ENCODE results near the gene DDI1.

DDI1 gene

DNA sequence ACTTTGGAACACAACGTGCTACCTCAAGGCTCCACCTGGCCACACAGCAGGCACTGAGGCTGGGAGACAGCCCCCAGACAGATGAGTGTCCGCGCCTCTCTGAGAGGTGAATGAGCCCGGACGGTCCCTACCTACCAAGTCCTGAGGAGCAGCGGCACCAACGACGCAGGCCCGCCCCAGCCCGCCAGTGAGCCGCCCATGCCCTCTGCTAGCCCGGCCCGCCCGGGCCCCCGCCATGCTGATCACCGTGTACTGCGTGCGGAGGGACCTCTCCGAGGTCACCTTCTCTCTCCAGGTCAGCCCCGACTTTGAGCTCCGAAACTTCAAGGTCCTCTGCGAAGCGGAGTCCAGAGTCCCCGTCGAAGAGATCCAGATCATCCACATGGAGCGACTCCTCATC is at the start of gene DDI1:
DDI1 (plus strand) TSS at position 53 of the 400 bp plus-strand sequence; CDS start at position 236, 183 bp downstream.
- no peak for DNase-seq

DNA sequence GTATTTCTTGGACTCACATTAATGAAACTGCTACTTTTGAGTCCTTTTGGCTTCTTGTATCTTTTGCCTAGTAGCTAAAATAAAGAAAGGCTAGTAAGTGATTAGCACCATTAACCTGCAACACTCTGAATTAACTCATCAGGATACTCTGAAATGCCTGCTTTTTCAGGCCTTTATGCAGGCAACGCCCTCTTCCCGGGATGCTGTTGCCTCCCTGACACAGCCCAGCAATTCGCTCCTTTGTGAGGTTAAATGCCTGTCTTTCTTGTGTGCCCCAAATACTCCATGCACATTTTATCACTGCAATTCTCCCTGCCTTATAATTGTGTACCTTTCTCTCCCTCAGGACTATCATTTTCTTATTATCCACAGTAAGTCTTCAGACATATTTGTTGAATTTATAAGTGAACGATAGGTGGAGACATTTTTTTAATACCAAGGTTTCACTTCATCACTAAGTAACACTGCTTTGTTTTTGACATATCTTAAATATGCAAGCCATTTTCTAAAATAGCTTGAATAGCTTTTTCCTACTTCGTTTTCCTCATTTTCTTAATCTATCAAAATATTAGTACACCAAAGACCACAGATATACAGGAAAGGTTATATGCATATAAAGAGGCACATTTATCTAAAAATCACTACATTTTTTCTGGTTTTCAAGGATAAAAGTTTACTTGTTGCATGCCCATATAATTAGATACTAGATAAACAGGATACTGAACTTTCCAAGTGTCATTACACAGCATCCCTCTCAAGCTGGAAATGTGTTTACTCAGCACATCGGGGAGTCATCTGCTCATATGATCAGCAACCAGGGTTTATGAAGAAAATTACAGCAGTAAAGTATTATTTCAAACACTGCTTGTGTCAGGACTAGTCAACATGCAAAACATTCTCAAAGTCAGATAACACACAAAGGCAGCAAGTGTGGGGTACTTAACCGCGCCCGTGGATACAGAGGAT is 48.5 kb upstream of the DDI1 start:
- DNase-seq, result peak; percentile 74

DNA sequence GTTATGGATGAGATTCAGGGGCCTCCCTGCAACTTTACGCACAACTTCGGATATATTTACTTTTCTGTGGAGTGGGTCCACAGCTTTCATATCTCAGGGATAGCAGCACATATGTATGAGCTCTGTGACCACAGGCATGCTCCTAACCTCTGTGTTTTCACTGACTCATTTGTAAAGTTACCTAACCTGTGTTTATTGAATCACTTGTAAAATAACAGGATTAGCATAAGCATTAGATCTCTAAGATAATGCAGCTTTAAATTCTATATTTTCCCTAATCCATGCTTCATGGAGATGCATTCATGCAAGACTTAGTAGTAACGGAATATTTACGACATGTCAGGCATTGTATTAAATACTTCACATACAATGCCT is 47.9 kb upstream of the DDI1 start:
- DNase-seq, result no peak

DNA sequence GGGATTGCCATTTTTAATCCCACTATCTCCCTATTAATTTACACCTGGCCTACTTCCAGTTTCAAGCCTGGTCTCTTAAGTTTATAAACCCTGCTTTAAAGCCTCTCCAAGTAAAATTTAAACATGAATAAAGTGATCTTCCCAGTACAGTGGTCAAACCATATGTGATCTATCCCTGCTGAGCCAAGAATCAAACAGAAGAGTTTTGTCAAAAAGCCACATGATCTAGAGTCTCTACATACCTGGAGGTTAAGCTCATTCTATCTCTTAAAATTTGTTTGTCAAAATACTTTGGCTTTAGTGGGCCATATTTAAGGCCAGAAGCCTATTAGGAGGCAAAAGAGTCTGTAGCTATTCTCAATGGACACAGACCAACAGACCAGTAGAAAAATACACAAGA is 42.9 kb upstream of the DDI1 start:
- DNase-seq, result no peak

DNA sequence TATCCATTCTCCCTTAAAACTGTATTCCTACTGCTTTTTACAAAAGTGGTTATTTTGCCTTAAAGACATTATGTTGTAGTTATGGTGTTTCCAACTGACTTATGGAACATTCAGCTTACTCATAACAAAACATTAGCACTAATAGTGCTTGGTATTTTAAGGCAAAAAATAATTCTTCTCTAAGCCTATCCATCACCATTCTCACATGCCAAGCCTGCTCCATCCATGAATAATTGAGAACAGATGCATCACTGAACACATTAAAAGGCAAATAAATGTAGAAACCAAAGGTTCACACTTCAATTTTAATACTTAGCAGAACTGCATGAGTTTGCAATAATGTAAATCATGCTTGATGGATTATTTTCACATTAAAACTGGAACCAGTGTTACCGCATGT is 42.3 kb upstream of the DDI1 start:
- DNase-seq, result no peak

DNA sequence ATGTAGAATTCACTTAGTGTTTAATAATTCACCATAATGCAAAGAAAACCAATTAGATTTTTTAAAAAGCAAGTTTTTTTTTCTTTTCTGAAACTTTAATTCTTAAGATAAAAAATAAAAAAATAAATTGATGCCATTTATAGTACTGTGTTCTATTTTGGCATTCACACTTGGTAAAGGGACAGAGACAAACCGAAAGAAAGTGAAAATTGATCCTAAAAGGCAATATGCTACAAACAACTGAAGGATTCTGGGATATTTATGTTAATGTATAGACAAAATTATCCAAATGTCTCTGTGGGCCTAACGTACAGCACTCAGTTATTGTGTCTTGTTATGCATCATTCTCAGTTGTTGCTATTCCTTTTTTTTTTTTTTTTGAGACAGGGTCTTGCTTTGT is 41.9 kb upstream of the DDI1 start:
- no peak for DNase-seq

DNA sequence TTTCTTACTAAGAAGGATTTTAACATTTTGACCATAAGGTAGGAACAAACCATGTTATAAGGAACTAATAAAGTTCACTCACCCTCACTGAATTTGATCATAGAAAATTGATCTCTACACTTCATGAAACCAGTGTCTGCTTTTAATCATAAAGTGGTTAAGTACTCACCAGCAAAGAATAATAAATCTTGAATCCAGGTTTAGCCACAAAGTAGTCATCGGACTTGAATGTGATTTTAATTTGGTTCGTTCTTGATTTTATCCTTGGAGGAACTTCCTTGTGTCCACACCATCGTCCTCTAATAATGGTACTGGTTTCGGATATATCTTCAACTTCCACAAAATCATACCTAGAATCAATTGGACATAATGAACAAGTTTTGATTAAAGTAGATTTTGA is 40.5 kb upstream of the DDI1 start:
- no peak for DNase-seq

DNA sequence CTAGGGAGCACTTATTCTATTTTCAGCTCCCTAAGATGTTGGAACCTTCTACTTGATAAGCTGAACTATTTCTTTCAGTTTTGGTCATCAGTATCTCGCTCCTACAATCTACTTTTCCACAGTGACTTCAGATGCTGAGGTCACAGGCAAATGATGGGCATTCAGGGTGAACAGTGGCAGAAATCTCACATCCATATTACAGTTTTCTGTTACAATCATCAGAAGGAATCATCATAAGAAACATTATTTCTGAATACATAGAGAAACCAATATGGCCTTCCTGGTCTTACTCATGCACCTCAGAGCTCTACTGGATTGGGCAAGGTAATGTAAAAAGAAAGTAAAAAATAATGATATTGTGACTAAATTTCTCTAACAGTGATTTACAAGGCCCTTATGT is 39.4 kb upstream of the DDI1 start:
- DNase-seq, result no peak

DNA sequence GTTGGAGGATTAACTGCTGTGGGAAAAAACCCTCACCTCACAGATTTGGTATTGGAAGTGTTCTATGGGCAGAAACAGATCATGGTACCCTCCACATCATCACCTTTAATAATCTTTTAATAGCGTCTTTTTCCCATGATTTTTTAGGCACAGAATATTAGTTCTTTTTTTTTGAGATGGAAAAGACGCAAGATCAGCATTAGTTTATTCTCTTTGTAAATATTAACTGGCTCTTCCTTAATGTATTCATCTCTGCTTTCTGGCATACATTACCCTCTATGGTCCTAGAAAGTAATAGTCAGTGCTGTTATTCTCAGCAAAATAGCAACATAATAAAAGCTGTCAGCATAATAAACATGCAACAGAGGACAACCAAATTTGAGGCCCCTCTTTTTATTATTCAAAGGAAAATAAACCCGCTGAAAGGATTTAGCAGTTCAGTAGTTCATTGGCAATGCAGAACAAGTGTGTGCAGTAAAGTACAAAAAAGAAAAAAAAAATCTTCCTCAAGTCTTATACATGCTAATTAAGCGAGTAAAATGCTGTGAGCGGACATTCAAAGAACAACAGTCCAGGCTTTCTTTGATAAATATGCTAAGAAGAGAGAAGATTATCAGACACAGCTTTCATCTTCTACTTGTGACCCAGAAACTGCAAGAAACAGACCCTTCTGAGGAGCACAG is 37.5 kb upstream of the DDI1 start:
- DNase-seq, result no peak

DNA sequence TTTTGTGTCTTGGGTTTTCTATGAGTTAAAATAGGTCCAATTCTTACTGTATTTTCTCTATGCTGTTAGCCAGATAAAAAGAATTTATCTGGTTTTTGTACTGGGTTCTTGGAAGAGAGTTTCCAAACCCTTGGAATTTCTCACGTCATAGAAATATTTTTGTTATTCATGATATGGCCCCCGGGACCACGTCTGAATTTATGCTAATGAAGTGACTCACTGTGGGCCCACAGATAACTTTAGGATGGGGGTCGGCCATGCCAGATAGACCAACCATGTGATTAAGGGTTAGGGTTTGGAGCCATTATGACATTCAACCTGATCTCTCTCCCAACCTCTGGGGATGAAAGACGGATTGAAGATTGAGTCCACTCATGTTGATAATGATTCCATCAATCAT is 35.6 kb upstream of the DDI1 start:
- DNase-seq, result no peak

DNA sequence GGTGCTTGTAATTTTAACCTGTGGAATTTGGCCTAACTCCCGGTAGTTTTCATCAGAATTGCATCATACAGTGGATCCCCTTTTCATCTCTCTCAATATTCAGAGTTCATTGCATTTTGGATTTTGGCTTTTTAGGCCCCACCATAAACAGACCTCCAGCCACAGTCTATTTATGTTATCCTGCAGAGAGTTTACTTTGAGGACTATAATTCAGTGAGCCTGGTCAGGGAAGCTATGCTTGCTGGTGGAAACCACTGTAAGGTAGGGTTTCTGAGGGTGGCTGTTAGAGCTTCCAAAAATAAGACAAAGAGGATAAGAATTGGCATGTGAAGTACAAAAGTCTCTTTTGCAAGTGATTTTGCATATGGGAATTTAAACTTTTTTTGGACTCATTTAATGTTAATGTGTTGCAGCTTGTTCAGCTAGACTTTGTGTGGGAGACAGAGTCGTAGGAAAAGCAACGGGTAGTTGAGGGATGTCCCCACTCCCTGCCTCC is 34.8 kb upstream of the DDI1 start:
- DNase-seq, result no peak

DNA sequence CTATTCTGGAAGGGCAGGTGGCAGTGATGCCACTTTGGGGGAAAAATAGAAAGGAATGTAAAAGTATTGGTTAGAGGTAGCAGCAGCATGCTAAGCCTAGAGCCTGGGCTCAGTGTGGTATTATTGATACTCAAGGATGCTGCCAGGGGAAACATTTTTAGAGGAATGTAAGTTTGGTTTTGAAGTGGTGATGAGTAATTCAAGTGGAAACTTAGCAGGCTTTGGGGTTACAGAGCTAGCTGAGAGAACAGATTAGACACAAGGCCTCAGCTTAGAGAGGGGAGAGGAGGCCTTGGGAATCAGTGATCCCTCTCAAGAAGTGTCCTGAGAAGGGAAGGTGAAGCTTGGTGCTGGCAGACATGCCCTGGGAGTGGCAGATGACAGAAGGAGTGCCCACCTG is 32.9 kb upstream of the DDI1 start:
- no peak for DNase-seq

DNA sequence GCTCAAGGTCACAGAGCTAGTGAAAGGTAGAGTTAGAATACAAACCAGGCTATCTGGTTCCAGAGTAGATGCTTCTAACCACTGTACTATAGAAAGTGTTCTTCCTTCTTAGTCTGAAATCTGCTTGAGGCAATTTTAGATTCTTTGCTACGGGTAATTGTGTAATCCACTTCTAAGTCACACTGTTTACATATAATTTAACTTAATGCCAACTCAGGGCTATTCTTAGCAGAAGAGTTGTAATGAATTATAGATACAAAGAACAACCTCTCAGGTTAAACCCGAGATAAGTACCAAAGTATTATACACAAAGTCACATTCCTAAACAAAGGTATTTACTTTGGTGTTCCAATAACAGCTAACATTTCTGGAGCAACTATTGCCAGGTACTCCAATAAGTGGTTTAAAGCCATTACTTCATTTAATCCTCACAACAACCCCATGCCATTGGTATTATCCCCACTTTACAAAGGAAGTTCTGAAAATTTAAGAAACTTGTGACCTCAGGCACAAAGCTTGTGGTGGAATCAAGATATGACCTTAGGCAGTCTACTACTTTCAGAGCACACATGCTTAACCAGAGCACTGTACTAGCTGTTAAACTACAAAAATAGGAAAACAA is 31.1 kb upstream of the DDI1 start:
- no peak for DNase-seq

DNA sequence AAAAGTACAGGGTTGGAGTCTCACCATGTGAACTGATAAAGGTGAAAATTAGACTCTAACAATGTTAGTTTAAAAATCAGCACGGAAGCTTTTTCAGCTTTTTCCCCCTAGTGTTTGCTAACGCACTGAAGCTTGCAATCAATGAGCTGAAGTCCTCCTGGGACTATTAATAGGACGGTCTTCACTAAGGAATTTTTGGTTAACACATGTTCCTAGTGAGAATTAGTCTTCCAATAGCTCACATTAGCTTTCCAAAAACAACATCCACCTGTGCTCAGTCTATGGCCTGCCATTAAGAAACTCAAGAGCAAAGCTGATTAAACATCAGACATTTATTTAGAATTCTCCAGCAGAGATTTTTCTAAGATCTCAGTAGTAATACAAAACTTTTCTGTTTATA is 26.7 kb upstream of the DDI1 start:
- DNase-seq, result no peak

DNA sequence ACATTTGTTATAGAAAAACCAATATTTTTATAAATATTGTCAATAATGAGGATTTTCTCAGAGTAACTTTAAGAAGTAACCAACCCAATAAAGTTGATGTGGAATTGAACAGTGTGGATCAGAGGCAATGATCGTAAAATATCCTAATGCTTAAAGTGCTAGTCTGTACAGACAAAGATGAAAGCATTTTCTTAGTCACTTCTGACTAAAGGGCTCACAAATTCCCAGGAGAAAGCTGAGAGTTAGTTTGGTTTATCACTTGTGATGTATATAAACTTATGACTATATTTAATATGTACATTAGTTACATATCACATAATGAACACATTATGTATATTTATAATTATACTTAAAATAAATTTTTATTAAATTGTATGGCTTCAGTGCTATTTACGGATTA is 25.4 kb upstream of the DDI1 start:
- no peak for DNase-seq

DNA sequence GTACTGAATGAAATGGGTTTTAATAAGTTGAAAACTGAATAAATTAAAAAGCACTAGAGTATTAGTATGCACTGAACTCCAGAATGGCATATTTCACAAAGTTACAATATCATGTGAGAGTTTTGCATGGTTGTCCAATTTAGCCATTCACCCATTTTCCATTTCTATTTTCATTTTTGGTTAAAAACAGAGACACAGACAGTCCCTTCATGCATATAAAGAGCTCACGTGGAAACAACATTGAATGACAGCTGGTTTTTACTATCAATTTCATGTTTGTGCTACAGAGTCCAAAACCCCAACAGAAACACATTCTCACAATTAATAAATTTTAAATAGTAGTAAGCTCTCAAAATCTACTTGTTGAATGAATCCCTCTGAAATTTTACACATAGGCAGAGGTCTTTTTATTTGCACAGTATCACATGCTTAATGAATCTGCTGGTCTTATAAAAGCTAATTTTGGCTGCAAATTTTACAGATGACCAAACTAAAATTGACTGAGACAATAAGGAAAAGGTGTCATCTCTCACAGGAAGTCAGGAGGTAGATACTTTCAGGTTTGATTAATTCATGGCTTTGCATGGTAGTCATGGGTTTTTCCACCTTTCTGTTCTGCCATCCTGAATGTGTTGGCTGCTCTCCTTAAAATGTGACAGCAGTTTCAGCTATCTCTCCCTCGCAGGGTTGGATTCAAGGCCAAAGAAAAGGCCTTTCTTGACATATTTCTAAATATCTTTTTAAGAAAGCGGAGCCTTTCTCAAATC is 20.6 kb upstream of the DDI1 start:
- DNase-seq, result no peak

DNA sequence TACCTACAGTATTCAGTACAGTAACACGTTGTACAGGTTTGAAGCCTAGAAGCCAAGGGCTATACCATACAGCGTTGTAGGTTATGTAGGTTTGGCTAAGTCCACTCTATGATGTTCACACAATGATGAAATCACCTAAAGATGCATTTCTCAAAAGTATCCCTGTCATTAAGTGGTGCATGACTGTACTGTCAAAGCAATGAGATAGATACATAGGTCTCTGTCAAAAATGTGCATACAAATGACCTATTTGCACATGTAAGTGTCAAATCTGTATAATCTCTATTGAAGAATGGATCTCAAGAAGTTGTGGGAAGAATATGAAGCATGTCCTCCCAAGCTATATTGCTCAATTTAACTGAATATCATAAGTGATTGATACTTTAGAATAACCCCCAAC is 11.9 kb upstream of the DDI1 start:
- no peak for DNase-seq

DNA sequence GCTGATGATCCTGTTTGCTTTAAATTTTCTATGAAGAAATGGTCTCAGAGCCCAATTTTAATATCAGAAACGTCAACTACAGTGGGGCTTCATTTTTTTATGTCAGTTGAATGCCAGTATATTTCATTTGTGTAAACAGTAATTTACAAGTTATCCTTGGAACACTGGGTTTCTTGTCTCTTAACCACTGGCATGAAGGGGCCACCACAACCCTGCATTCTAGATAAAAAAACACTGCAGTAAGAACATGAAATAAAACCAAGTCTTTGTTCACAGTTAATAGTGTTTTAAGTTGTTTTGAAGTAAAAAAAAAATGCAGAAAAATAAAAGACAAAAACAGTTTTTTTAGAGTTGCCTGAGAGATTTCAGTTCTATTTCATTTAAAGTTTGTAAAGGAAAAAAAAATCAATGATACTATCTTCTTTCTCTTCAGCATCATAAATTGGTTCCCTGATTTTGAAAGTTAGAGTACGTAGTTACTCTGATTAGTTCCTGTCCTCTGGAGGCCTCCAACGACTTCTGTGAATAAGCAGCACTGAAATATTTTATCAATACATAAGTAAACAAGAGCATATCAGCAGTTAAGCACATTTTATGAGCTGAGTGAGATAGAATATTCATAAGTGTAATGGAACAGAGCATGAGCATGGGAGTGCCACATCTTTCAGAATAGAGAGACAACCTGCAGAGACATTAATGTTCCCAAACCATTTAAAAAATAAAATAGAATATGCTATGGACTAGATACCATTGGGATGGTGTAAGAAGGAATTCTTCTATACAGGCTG is 7.8 kb upstream of the DDI1 start:
- no peak for DNase-seq

DNA sequence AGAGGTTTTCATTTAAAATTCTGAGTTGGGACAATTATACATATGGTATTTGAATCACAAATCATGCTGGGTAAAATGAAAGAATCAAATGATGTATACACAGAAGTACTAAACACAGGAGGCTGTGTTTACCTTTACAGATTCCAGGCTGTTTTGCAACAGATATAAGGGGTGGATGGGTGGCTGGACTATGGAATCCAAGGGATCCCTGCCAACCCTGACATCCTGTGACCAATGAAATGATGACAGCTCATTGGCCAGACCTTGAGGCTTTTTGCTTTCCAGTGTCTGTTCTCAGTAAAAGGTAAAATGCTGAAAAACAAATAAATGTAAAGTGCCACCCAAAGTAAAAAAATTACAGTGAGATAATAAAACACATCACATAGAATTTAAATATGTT is 3.3 kb upstream of the DDI1 start:
- no peak for DNase-seq

DNA sequence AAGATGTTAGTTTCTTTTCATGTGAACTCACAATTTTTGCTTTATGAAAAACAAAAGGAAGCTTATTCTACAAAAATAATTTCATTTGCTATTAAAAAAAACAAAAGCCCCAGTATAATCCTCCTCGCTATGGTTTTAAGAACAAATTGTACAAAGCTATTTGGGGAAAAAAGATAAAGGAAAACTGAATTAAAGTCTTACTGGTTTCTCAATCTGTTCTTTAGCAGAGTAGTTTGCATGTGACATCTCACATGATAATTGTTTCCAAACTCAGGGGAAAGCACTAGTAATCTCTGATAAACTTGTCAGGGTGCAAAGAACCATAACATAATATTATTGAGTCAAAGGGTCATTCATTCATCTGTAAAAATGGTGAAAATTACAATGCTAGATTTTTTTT is 2.9 kb upstream of the DDI1 start:
- DNase-seq, result no peak

DNA sequence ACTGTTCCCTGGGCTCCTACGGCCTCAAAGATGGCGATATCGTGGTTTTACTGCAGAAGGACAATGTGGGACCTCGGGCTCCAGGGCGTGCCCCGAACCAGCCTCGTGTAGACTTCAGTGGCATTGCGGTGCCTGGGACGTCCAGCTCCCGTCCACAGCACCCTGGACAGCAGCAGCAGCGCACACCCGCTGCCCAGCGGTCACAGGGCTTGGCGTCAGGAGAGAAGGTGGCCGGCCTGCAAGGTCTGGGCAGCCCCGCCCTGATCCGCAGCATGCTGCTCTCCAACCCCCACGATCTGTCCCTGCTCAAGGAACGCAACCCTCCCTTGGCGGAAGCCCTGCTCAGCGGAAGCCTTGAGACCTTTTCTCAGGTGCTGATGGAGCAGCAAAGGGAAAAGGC is 555 bp downstream of the DDI1 start:
- no peak for DNase-seq

DNA sequence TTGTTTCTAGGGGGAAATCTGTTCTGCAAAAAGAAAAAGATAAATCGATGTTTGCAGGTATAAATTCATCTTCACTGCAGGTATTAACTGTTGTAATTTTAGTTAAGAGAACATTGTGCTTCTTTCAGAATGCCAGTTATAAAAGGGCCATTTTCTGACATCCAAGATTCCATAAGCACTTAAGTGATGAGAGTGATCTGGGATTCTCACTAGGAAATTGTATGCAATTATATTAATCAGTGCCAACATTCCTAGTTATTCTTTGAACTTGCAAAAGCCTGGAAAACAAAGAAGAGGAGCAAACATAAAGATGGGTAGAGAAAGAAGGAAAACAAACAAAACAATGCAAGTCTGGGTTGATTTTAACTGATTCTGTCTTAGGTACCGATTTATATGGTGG is 5.4 kb downstream of the DDI1 start:
- DNase-seq, result peak; percentile 83
